ENCODE measurements around the gene VWF.

Gene VWF

GRCh38 chr12:6039894-6040601 is 84.4 kb downstream of the VWF start:
- 39% methylated on average over 11 of the region's 12 CpGs for WGBS
- H3K27ac ChIP-seq (ENCODE audit: low read length, poor library complexity, severe bottlenecking): no peak overlapping the region
- no peak overlapping the region for H2BK15ac ChIP-seq (ENCODE audit: low read depth, poor library complexity, severe bottlenecking)
- no peaks in the 10 kb centered on the region for H3K27me3 ChIP-seq (ENCODE audit: control insufficient read depth in 1 of 2, insufficient read depth in 1 of 2, low read length in 2 of 2)
- no peak overlapping the region for H3K18ac ChIP-seq (ENCODE audit: low read depth in 1 of 2, low read length in 2 of 2)
- H3K4me3 ChIP-seq (ENCODE audit: insufficient read depth in 1 of 2, low read depth in 1 of 2, low read length in 2 of 2): no peak overlapping the region
- no peak overlapping the region for H3K14ac ChIP-seq (ENCODE audit: low read length in 2 of 2)
- H3K9me3 ChIP-seq (ENCODE audit: control insufficient read depth, low read length): no peaks in the 10 kb centered on the region
- H3K4ac ChIP-seq (ENCODE audit: low read depth in 1 of 2, low read length in 2 of 2): no peak overlapping the region
- no peak overlapping the region for H3K4me2 ChIP-seq (ENCODE audit: low read length, poor library complexity, severe bottlenecking)
- H3K36me3 ChIP-seq (ENCODE audit: control insufficient read depth in 1 of 2, insufficient read depth in 2 of 2, low read depth in 1 of 2, low read length in 2 of 2): no peaks in the 10 kb centered on the region
- H3K9ac ChIP-seq (ENCODE audit: low read length): peak overlapping the region; percentile 39
- no peak overlapping the region for H2AFZ ChIP-seq (ENCODE audit: low read depth, low read length)
- peak; percentile 73 for DNase-seq
- H3K23ac ChIP-seq (ENCODE audit: low read length in 2 of 2): no peak overlapping the region
- H2BK12ac ChIP-seq (ENCODE audit: low read length in 2 of 2): no peak overlapping the region
- H3K79me1 ChIP-seq (replicated peaks; ENCODE audit: low read length, poor library complexity, severe bottlenecking): no peaks in the 10 kb centered on the region
- H4K8ac ChIP-seq (ENCODE audit: low read length): peak overlapping the region; percentile 66
- no peak overlapping the region for H2AK5ac ChIP-seq (ENCODE audit: low read length, severe bottlenecking)
- H2BK120ac ChIP-seq (ENCODE audit: low read depth, low read length): no peak overlapping the region
- H2BK5ac ChIP-seq (ENCODE audit: low read depth, low read length, poor library complexity, severe bottlenecking): no peak overlapping the region
- no peak overlapping the region for H4K91ac ChIP-seq (ENCODE audit: low read length)
- peaks cover 7% of the 10 kb centered on the region for H3K4me1 ChIP-seq (ENCODE audit: control insufficient read depth, insufficient read depth, low read depth, low read length)

DNA sequence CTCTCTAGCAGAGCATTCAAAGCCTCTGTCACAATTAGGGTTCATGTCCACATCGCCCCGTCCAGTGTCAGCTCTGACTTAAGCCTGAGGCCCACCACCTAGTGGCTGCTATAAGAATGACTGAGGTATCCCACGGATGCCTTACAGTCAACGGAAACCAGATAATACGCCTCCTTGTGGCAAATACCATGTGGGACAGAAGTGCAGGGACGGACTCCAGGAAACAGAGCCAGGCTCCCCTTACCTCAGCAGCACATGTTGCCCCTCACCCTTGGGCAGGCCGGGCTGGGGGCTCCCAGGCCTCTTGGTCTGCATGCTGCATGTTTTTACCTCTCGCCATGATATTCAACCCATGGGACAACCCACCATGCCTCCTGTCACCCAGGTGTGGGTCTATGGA is 86.3 kb downstream of the VWF start:
- Histone ChIP-seq H2AK5ac (ENCODE audit: low read length, severe bottlenecking) (no peak overlapping the region), H3K4ac (ENCODE audit: low read depth in 1 of 2, low read length in 2 of 2) (no peak overlapping the region), H3K4me3 (ENCODE audit: insufficient read depth in 1 of 2, low read depth in 1 of 2, low read length in 2 of 2) (no peak overlapping the region), H3K4me2 (ENCODE audit: low read length, poor library complexity, severe bottlenecking) (no peak overlapping the region), H4K91ac (ENCODE audit: low read length) (no peak overlapping the region), H3K23ac (ENCODE audit: low read length in 2 of 2) (no peak overlapping the region), H3K9ac (ENCODE audit: low read length) (no peak overlapping the region), H2BK15ac (ENCODE audit: low read depth, poor library complexity, severe bottlenecking) (no peak overlapping the region), H3K36me3 (ENCODE audit: control insufficient read depth in 1 of 2, insufficient read depth in 2 of 2, low read depth in 1 of 2, low read length in 2 of 2) (no peaks in the 10 kb centered on the region), H2BK120ac (ENCODE audit: low read depth, low read length) (no peak overlapping the region), H2BK12ac (ENCODE audit: low read length in 2 of 2) (no peak overlapping the region), H2AFZ (ENCODE audit: low read depth, low read length) (no peak overlapping the region), H4K8ac (ENCODE audit: low read length) (peak overlapping the region; percentile 9), H3K9me3 (ENCODE audit: control insufficient read depth, low read length) (no peaks in the 10 kb centered on the region), H3K18ac (ENCODE audit: low read depth in 1 of 2, low read length in 2 of 2) (no peak overlapping the region), H3K4me1 (ENCODE audit: control insufficient read depth, insufficient read depth, low read depth, low read length) (peaks cover 8% of the 10 kb centered on the region), H3K79me1 (replicated peaks; ENCODE audit: low read length, poor library complexity, severe bottlenecking) (no peaks in the 10 kb centered on the region), H2BK5ac (ENCODE audit: low read depth, low read length, poor library complexity, severe bottlenecking) (no peak overlapping the region), H3K27me3 (ENCODE audit: control insufficient read depth in 1 of 2, insufficient read depth in 1 of 2, low read length in 2 of 2) (peaks cover 0 to 7% of the 10 kb centered on the region in 2 experiments), H3K14ac (ENCODE audit: low read length in 2 of 2) (no peak overlapping the region), H3K27ac (ENCODE audit: low read length, poor library complexity, severe bottlenecking) (no peak overlapping the region)
- peak; percentile 62 for DNase-seq
- 46% methylated on average over 8 of the region's 8 CpGs for WGBS

DNA sequence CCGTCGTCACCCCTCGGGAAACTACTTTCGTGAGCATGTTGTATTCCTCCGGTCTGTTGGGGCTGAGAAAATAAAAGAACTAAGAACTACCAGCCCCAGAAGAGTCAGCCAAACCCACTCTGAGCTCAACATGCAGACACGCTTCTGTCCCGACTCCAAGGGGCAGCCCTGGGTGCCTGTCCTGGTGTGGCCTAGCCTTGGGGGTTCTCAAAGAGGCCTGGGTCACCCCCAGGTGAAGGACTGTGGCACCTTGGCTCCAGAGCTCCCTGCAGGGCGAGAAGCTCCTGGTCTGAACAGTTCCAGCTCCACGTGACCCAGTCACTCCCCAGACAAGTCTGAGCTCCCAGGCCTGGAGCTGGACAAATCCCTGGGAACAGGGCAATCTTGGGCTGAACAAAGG is 87.0 kb downstream of the VWF start:
- 89% methylated on average over 9 of the region's 9 CpGs for WGBS
- peaks cover 8% of the 10 kb centered on the region for H3K4me1 ChIP-seq (ENCODE audit: control insufficient read depth, insufficient read depth, low read depth, low read length)
- no peak overlapping the region for H4K8ac ChIP-seq (ENCODE audit: low read length)
- H2BK15ac ChIP-seq (ENCODE audit: low read depth, poor library complexity, severe bottlenecking): no peak overlapping the region
- H3K27me3 ChIP-seq (ENCODE audit: control insufficient read depth in 1 of 2, insufficient read depth in 1 of 2, low read length in 2 of 2): peaks cover 0 to 7% of the 10 kb centered on the region in 2 experiments
- H2BK120ac ChIP-seq (ENCODE audit: low read depth, low read length): no peak overlapping the region
- no peak overlapping the region for H3K4ac ChIP-seq (ENCODE audit: low read depth in 1 of 2, low read length in 2 of 2)
- no peak overlapping the region for H3K18ac ChIP-seq (ENCODE audit: low read depth in 1 of 2, low read length in 2 of 2)
- H4K91ac ChIP-seq (ENCODE audit: low read length): no peak overlapping the region
- H3K4me3 ChIP-seq (ENCODE audit: insufficient read depth in 1 of 2, low read depth in 1 of 2, low read length in 2 of 2): no peak overlapping the region
- no peak overlapping the region for H3K9ac ChIP-seq (ENCODE audit: low read length)
- H2AFZ ChIP-seq (ENCODE audit: low read depth, low read length): no peak overlapping the region
- H3K9me3 ChIP-seq (ENCODE audit: control insufficient read depth, low read length): no peaks in the 10 kb centered on the region
- H3K4me2 ChIP-seq (ENCODE audit: low read length, poor library complexity, severe bottlenecking): no peak overlapping the region
- DNase-seq: no peak
- no peak overlapping the region for H2AK5ac ChIP-seq (ENCODE audit: low read length, severe bottlenecking)
- H2BK12ac ChIP-seq (ENCODE audit: low read length in 2 of 2): no peak overlapping the region
- no peak overlapping the region for H3K27ac ChIP-seq (ENCODE audit: low read length, poor library complexity, severe bottlenecking)
- no peak overlapping the region for H3K23ac ChIP-seq (ENCODE audit: low read length in 2 of 2)
- H2BK5ac ChIP-seq (ENCODE audit: low read depth, low read length, poor library complexity, severe bottlenecking): no peak overlapping the region
- no peak overlapping the region for H3K14ac ChIP-seq (ENCODE audit: low read length in 2 of 2)
- H3K36me3 ChIP-seq (ENCODE audit: control insufficient read depth in 1 of 2, insufficient read depth in 2 of 2, low read depth in 1 of 2, low read length in 2 of 2): no peaks in the 10 kb centered on the region
- no peaks in the 10 kb centered on the region for H3K79me1 ChIP-seq (replicated peaks; ENCODE audit: low read length, poor library complexity, severe bottlenecking)

DNA sequence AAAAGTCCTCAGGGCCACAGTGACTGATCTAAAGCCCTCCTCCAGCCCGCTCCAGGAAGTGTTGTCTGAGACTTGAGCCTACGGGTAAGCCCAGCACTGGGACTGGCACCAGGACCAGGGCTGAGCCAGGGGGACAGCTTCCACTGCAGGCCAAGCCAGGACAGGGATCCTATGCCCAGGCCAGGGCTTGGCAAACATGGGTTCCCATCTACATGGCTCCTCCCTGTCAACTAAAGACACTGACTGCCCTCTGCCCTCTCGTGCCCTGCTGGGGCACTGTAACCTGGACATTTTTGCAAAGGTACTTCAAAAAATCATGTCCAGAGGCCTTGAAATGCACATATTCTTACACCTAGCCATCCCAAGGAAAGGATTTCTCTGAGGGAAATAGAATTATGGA is 88.0 kb downstream of the VWF start:
- H3K14ac ChIP-seq (ENCODE audit: low read length in 2 of 2): no peak overlapping the region
- no peak overlapping the region for H4K91ac ChIP-seq (ENCODE audit: low read length)
- no peak overlapping the region for H3K4me3 ChIP-seq (ENCODE audit: insufficient read depth in 1 of 2, low read depth in 1 of 2, low read length in 2 of 2)
- H3K4ac ChIP-seq (ENCODE audit: low read depth in 1 of 2, low read length in 2 of 2): no peak overlapping the region
- H2BK5ac ChIP-seq (ENCODE audit: low read depth, low read length, poor library complexity, severe bottlenecking): no peak overlapping the region
- H2AFZ ChIP-seq (ENCODE audit: low read depth, low read length): no peak overlapping the region
- H3K9me3 ChIP-seq (ENCODE audit: control insufficient read depth, low read length): no peaks in the 10 kb centered on the region
- H3K23ac ChIP-seq (ENCODE audit: low read length in 2 of 2): no peak overlapping the region
- no peak overlapping the region for H3K18ac ChIP-seq (ENCODE audit: low read depth in 1 of 2, low read length in 2 of 2)
- DNase-seq: no peak
- H3K79me1 ChIP-seq (replicated peaks; ENCODE audit: low read length, poor library complexity, severe bottlenecking): no peaks in the 10 kb centered on the region
- no peak overlapping the region for H3K9ac ChIP-seq (ENCODE audit: low read length)
- peaks cover 8% of the 10 kb centered on the region for H3K4me1 ChIP-seq (ENCODE audit: control insufficient read depth, insufficient read depth, low read depth, low read length)
- H2BK120ac ChIP-seq (ENCODE audit: low read depth, low read length): no peak overlapping the region
- H3K4me2 ChIP-seq (ENCODE audit: low read length, poor library complexity, severe bottlenecking): no peak overlapping the region
- peaks cover 0 to 7% of the 10 kb centered on the region in 2 experiments for H3K27me3 ChIP-seq (ENCODE audit: control insufficient read depth in 1 of 2, insufficient read depth in 1 of 2, low read length in 2 of 2)
- no peak overlapping the region for H2AK5ac ChIP-seq (ENCODE audit: low read length, severe bottlenecking)
- 86% methylated on average over 3 of the region's 3 CpGs for WGBS
- no peak overlapping the region for H4K8ac ChIP-seq (ENCODE audit: low read length)
- no peak overlapping the region for H2BK15ac ChIP-seq (ENCODE audit: low read depth, poor library complexity, severe bottlenecking)
- no peaks in the 10 kb centered on the region for H3K36me3 ChIP-seq (ENCODE audit: control insufficient read depth in 1 of 2, insufficient read depth in 2 of 2, low read depth in 1 of 2, low read length in 2 of 2)
- no peak overlapping the region for H3K27ac ChIP-seq (ENCODE audit: low read length, poor library complexity, severe bottlenecking)
- no peak overlapping the region for H2BK12ac ChIP-seq (ENCODE audit: low read length in 2 of 2)

All from mesenchymal stem cell (in vitro differentiated cells and primary cell).